ENCODE data around the gene CTSE. TPM values are rescaled to one million over a fixed set of nuclear protein-coding genes. Genes with fewer than 3 reads are reported as not detected.

Gene CTSE
- total and polyA plus RNA-seq, 2 of the 13 experiments (the other 11 are each of a cell fraction or from before 2014, with no cell fraction given), result 0.50 to 0.69 TPM

- DNase-seq (ENCODE audit: low spot score) (peak; percentile 29), ATAC-seq (peak; percentile 94), FAIRE-seq (no peak)
- Histone ChIP-seq H3K4me3 (replicated peaks in 1 of 3; ENCODE audit: insufficient read depth in 1 of 3, low read depth in 2 of 3, low read length in 3 of 3) (no peak overlapping the region), H3K9me3 (ENCODE audit: low read length) (no peaks in the 10 kb centered on the region), H4K20me1 (ENCODE audit: insufficient read depth, low read length) (no peaks in the 10 kb centered on the region), H3K79me2 (ENCODE audit: insufficient read depth, low read length) (no peaks in the 10 kb centered on the region), H3K9ac (ENCODE audit: insufficient read depth, low read depth, low read length) (no peak overlapping the region), H3K27ac (ENCODE audit: extremely low read length, insufficient read depth, low read length) (no peak overlapping the region), H3K36me3 (replicated peaks in 1 of 2; ENCODE audit: control insufficient read depth in 1 of 2, insufficient read depth in 2 of 2, low read length in 2 of 2) (no peaks in the 10 kb centered on the region), H3K4me1 (ENCODE audit: insufficient read depth, low read length) (peaks cover 11% of the 10 kb centered on the region; the same call in 1 of the 2 replicates), H3K4me2 (ENCODE audit: low read depth, low read length) (no peak overlapping the region), H2AFZ (ENCODE audit: low read length) (no peak overlapping the region), H3K27me3 (ENCODE audit: control insufficient read depth in 1 of 2, insufficient read depth in 2 of 2, low read length in 2 of 2) (no peaks in the 10 kb centered on the region)
- in situ Hi-C loops (cut with HindIII; ENCODE audit: extremely low pct_ligation_motif_present, low pct_unique_long_range_greater_than_20kb) (no loop called here), intact Hi-C loops (cut with micrococcal nuclease; ENCODE audit: unreplicated experiment) (no loop called here)
- no TSS peak for BruUV-seq (replicated peaks)
- CTCF ChIA-PET (ENCODE audit: low intra/inter-chr PET ratio, low total read pairs), result no interaction called here
- WGBS (ENCODE audit: low lambda C conversion rate), result 44% methylated on average over 15 of the region's 17 CpGs
- POLR2A ChIA-PET, result no interaction called here
- TF ChIP-seq RBAK (CRISPR knock-in tag; IDR thresholded peaks at IDR 0.05) (no peak), ZNF503 (CRISPR knock-in tag; IDR thresholded peaks at IDR 0.05) (no peak), XRCC5 (optimal IDR thresholded peaks at IDR 0.05; ENCODE audit: low read length) (no peak), ZNF292 (CRISPR knock-in tag; IDR thresholded peaks at IDR 0.05; ENCODE audit: borderline replicate concordance, low read depth) (no peak), ZNF687 (CRISPR knock-in tag; IDR thresholded peaks at IDR 0.05) (peak; percentile 20), KDM3A (CRISPR knock-in tag; IDR thresholded peaks at IDR 0.05; ENCODE audit: low read depth) (no peak), ZNF34 (CRISPR knock-in tag; IDR thresholded peaks at IDR 0.05; ENCODE audit: borderline replicate concordance) (no peak), ZNF253 (CRISPR knock-in tag; IDR thresholded peaks at IDR 0.05; ENCODE audit: borderline replicate concordance) (no peak), RBM39 (IDR thresholded peaks at IDR 0.05; ENCODE audit: low read depth, low read length, poor library complexity, severe bottlenecking) (no peak), IKZF4 (CRISPR knock-in tag; IDR thresholded peaks at IDR 0.05; ENCODE audit: borderline replicate concordance, low read depth, not compliant biosample characterization) (no peak), ZNF138 (CRISPR knock-in tag; IDR thresholded peaks at IDR 0.05; ENCODE audit: low read depth) (no peak), ZNF547 (CRISPR knock-in tag; IDR thresholded peaks at IDR 0.05) (no peak), SMAD3 (CRISPR knock-in tag; IDR thresholded peaks at IDR 0.05) (no peak)
- TF ChIP-seq, protein P1, sequence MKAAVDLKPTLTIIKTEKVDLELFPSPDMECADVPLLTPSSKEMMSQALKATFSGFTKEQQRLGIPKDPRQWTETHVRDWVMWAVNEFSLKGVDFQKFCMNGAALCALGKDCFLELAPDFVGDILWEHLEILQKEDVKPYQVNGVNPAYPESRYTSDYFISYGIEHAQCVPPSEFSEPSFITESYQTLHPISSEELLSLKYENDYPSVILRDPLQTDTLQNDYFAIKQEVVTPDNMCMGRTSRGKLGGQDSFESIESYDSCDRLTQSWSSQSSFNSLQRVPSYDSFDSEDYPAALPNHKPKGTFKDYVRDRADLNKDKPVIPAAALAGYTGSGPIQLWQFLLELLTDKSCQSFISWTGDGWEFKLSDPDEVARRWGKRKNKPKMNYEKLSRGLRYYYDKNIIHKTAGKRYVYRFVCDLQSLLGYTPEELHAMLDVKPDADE (CRISPR knock-in tag; IDR thresholded peaks at IDR 0.05), result no peak
- TF ChIP-seq, protein P2, sequence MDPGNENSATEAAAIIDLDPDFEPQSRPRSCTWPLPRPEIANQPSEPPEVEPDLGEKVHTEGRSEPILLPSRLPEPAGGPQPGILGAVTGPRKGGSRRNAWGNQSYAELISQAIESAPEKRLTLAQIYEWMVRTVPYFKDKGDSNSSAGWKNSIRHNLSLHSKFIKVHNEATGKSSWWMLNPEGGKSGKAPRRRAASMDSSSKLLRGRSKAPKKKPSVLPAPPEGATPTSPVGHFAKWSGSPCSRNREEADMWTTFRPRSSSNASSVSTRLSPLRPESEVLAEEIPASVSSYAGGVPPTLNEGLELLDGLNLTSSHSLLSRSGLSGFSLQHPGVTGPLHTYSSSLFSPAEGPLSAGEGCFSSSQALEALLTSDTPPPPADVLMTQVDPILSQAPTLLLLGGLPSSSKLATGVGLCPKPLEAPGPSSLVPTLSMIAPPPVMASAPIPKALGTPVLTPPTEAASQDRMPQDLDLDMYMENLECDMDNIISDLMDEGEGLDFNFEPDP (CRISPR knock-in tag; conservative IDR thresholded peaks at IDR 0.05), result no peak
Observed at GRCh38 chr1:206012086-206012859, 11.4 kb downstream of the CTSE start.

Data from HepG2 (cell line).